ENCODE measurements around the gene KRTAP2-2.

KRTAP2-2 gene

GRCh38 chr17:41008811-41009210 is 46.2 kb downstream of the KRTAP2-2 start, which contains the start of gene KRTAP3-1:
TSS of gene KRTAP3-1 (minus strand) at chr17:41009128. CDS start at chr17:41009074, 54 bp downstream.
- TF ChIP-seq, protein P1, sequence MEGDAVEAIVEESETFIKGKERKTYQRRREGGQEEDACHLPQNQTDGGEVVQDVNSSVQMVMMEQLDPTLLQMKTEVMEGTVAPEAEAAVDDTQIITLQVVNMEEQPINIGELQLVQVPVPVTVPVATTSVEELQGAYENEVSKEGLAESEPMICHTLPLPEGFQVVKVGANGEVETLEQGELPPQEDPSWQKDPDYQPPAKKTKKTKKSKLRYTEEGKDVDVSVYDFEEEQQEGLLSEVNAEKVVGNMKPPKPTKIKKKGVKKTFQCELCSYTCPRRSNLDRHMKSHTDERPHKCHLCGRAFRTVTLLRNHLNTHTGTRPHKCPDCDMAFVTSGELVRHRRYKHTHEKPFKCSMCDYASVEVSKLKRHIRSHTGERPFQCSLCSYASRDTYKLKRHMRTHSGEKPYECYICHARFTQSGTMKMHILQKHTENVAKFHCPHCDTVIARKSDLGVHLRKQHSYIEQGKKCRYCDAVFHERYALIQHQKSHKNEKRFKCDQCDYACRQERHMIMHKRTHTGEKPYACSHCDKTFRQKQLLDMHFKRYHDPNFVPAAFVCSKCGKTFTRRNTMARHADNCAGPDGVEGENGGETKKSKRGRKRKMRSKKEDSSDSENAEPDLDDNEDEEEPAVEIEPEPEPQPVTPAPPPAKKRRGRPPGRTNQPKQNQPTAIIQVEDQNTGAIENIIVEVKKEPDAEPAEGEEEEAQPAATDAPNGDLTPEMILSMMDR (IDR thresholded peaks at IDR 0.05) = no peak
